ENCODE measurements around the gene SOWAHC.

SOWAHC gene

GRCh38 chr2:109659396-109660045 is 45.4 kb downstream of the SOWAHC start:
- CTCF ChIA-PET: interaction anchor here (0.7 kb wide), 1 partner anchor 39 kb away, joined by 3 read pairs; no protein-coding TSS in a partner anchor
- Histone ChIP-seq H3K27ac (ENCODE audit: extremely low read depth, low read depth, low read length) (no peak overlapping the region), H3K36me3 (ENCODE audit: control insufficient read depth in 2 of 2, insufficient read depth in 1 of 2, low read length in 2 of 2) (no peaks in the 10 kb centered on the region), H3K4me1 (ENCODE audit: control insufficient read depth, insufficient read depth, low read length) (peaks cover 8% of the 10 kb centered on the region), H3K9me3 (ENCODE audit: control insufficient read depth, insufficient read depth, low read depth, low read length) (no peaks in the 10 kb centered on the region), H3K4me3 (ENCODE audit: low read depth, low read length) (no peak overlapping the region)
- POLR2A ChIA-PET: no interaction called here
- TF ChIP-seq ZNF701 (tag by site-specific recombination; IDR thresholded peaks at IDR 0.05): no peak
- TF ChIP-seq ZNF274 (IDR thresholded peaks at IDR 0.05; ENCODE audit: low read length): no peak
- no peak for TF ChIP-seq ZNF274 (tag by site-specific recombination; IDR thresholded peaks at IDR 0.05; ENCODE audit: borderline replicate concordance)
- no peak for TF ChIP-seq ZNF658 (tag by site-specific recombination; IDR thresholded peaks at IDR 0.05)
- no peak for TF ChIP-seq ZNF677 (tag by site-specific recombination; IDR thresholded peaks at IDR 0.05)
- no peak for TF ChIP-seq ZNF324 (tag by site-specific recombination; IDR thresholded peaks at IDR 0.05)
- TF ChIP-seq GLIS1 (tag by site-specific recombination; IDR thresholded peaks at IDR 0.05): peak; percentile 44; the same call in 1 of the 2 replicates

- Histone ChIP-seq H3K27ac (ENCODE audit: extremely low read depth, low read depth, low read length) (no peak overlapping the region), H3K4me3 (ENCODE audit: low read depth, low read length) (no peak overlapping the region), H3K9me3 (ENCODE audit: control insufficient read depth, insufficient read depth, low read depth, low read length) (no peaks in the 10 kb centered on the region), H3K36me3 (ENCODE audit: control insufficient read depth in 2 of 2, insufficient read depth in 1 of 2, low read length in 2 of 2) (no peaks in the 10 kb centered on the region), H3K4me1 (ENCODE audit: control insufficient read depth, insufficient read depth, low read length) (peaks cover 8% of the 10 kb centered on the region)
- ChIA-PET CTCF (interaction anchor here (0.7 to 1.4 kb wide), 2 partner anchors 62 to 114 kb away, joined by 3 to 8 read pairs; no protein-coding TSS in a partner anchor), POLR2A (no interaction called here)
- TF ChIP-seq ZSCAN5A (tag by site-specific recombination; IDR thresholded peaks at IDR 0.05) (no peak), KLF1 (tag by site-specific recombination; IDR thresholded peaks at IDR 0.05) (no peak), ZNF211 (tag by site-specific recombination; IDR thresholded peaks at IDR 0.05; ENCODE audit: low read depth) (no peak), WT1 (tag by site-specific recombination; IDR thresholded peaks at IDR 0.05) (no peak), ZNF514 (tag by site-specific recombination; IDR thresholded peaks at IDR 0.05) (no peak), ZNF202 (tag by site-specific recombination; IDR thresholded peaks at IDR 0.05; ENCODE audit: borderline replicate concordance) (no peak), ZNF280C (tag by site-specific recombination; IDR thresholded peaks at IDR 0.05) (no peak)
- TF ChIP-seq, protein P1, sequence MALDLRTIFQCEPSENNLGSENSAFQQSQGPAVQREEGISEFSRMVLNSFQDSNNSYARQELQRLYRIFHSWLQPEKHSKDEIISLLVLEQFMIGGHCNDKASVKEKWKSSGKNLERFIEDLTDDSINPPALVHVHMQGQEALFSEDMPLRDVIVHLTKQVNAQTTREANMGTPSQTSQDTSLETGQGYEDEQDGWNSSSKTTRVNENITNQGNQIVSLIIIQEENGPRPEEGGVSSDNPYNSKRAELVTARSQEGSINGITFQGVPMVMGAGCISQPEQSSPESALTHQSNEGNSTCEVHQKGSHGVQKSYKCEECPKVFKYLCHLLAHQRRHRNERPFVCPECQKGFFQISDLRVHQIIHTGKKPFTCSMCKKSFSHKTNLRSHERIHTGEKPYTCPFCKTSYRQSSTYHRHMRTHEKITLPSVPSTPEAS (tag by site-specific recombination; IDR thresholded peaks at IDR 0.05): no peak
- TF ChIP-seq, protein P2, sequence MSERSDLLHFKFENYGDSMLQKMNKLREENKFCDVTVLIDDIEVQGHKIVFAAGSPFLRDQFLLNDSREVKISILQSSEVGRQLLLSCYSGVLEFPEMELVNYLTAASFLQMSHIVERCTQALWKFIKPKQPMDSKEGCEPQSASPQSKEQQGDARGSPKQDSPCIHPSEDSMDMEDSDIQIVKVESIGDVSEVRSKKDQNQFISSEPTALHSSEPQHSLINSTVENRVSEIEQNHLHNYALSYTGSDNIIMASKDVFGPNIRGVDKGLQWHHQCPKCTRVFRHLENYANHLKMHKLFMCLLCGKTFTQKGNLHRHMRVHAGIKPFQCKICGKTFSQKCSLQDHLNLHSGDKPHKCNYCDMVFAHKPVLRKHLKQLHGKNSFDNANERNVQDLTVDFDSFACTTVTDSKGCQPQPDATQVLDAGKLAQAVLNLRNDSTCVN (tag by site-specific recombination; optimal IDR thresholded peaks at IDR 0.05): no peak
These were observed 46.1 kb downstream of the SOWAHC start for GRCh38 chr2:109660046-109660860.

Data from HEK293 (cell line).